BLaER1 treated with 17β-estradiol and CSF1 and Interleukin-3, amounts not matched to agents 10 nM and 100 nM (cell line): Measurements from ENCODE around the gene FAM13A.
A peak's percentile ranks its signal among the peaks of the same experiment; 100 is the strongest.

Source experiments
- H3K27ac ChIP-seq, 11 experiments: shearing (Covaris generic); formaldehyde crosslinking; 2 replicates each; pipeline ENCODE4 v1.8.1; 2022
- H3K27me3 ChIP-seq, 11 experiments: shearing (Covaris generic); formaldehyde crosslinking; 2 replicates each; pipeline ENCODE4 v1.8.1; 2022
- H3K36me3 ChIP-seq, 11 experiments: shearing (Covaris generic); formaldehyde crosslinking; 2 replicates each; pipeline ENCODE4 v1.8.1; 2022
- H3K4me1 ChIP-seq, 10 experiments: shearing (Covaris generic); formaldehyde crosslinking; 2 replicates each; pipeline ENCODE4 v1.8.1; 2022
- H3K4me2 ChIP-seq, 11 experiments: shearing (Covaris generic); formaldehyde crosslinking; 2 replicates each; pipeline ENCODE4 v1.8.1; 2022
- H3K4me3 ChIP-seq, 10 experiments: shearing (Covaris generic); formaldehyde crosslinking; 2 replicates each; pipeline ENCODE4 v1.8.1; 2022
- H3K9ac ChIP-seq, 11 experiments: shearing (Covaris generic); formaldehyde crosslinking; 2 replicates each; pipeline ENCODE4 v1.8.1; 2022
- H3K9me3 ChIP-seq, 11 experiments: shearing (Covaris generic); formaldehyde crosslinking; replicated peaks in 1 of 11; 2 replicates each; pipeline ENCODE4 v1.8.1; 2022
- H4K20me1 ChIP-seq, 11 experiments: shearing (Covaris generic); formaldehyde crosslinking; 2 replicates each; pipeline ENCODE4 v1.8.1; 2022
- Cebpa-rat ChIP-seq, 11 experiments: shearing (Covaris generic); IDR thresholded peaks; 2 replicates each; pipeline ENCODE4 v1.8.1; 2022

The FAM13A gene

GRCh38 chr4:88843067-88843685 is 213.8 kb downstream of the FAM13A start:
- Histone ChIP-seq H3K4me1 (peaks cover 0 to 21% (median 0%) of the 10 kb centered on the region in 10 experiments; a peak in 6 of 20 replicates), H3K4me3 (no peak overlapping the region), H3K4me2 (no peak overlapping the region), H3K27me3 (no peaks in the 10 kb centered on the region), H3K36me3 (no peaks in the 10 kb centered on the region), H3K9me3 (0 out of 22 replicates have a peak, but pooled peaks cover 0 to 3% (median 0%) of the 10 kb centered on the region in 11 experiments), H4K20me1 (no peaks in the 10 kb centered on the region), H3K27ac (no peak overlapping the region), H3K9ac (no peak overlapping the region)
- no peak for TF ChIP-seq Cebpa-rat (IDR thresholded peaks at IDR 0.05)

- Histone ChIP-seq H3K27ac (no peak overlapping the region), H3K4me1 (peaks cover 0 to 21% (median 0%) of the 10 kb centered on the region in 10 experiments; a peak in 6 of 20 replicates), H3K27me3 (no peaks in the 10 kb centered on the region), H3K4me3 (no peak overlapping the region), H4K20me1 (no peaks in the 10 kb centered on the region), H3K9me3 (no peaks in the 10 kb centered on the region), H3K36me3 (no peaks in the 10 kb centered on the region), H3K4me2 (0 out of 22 replicates have a peak overlapping the region, but pooled peaks of 1 of the 11 experiments have one; percentile 11), H3K9ac (no peak overlapping the region)
- TF ChIP-seq Cebpa-rat (IDR thresholded peaks at IDR 0.05) = no peak
These were observed 215.3 kb downstream of the FAM13A start for GRCh38 chr4:88841635-88842034.

GRCh38 chr4:88836216-88836615 is 220.8 kb downstream of the FAM13A start:
- no peak overlapping the region for H3K9ac ChIP-seq
- no peaks in the 10 kb centered on the region for H3K27me3 ChIP-seq
- H4K20me1 ChIP-seq = no peaks in the 10 kb centered on the region
- H3K9me3 ChIP-seq = no peaks in the 10 kb centered on the region
- no peaks in the 10 kb centered on the region for H3K4me1 ChIP-seq
- no peaks in the 10 kb centered on the region for H3K36me3 ChIP-seq
- H3K27ac ChIP-seq = no peak overlapping the region
- H3K4me3 ChIP-seq = no peak overlapping the region
- no peak overlapping the region for H3K4me2 ChIP-seq
- no peak for TF ChIP-seq Cebpa-rat (IDR thresholded peaks at IDR 0.05)

- Histone ChIP-seq H3K27ac (no peak overlapping the region), H3K4me1 (peaks cover 0 to 29% (median 2%) of the 10 kb centered on the region in 10 experiments; a peak in 8 of 20 replicates), H3K4me3 (no peak overlapping the region), H3K9me3 (no peaks in the 10 kb centered on the region), H3K27me3 (no peaks in the 10 kb centered on the region), H3K36me3 (no peaks in the 10 kb centered on the region), H4K20me1 (no peaks in the 10 kb centered on the region), H3K9ac (no peak overlapping the region), H3K4me2 (no peak overlapping the region)
- no peak for TF ChIP-seq Cebpa-rat (IDR thresholded peaks at IDR 0.05)
These were observed 226.0 kb downstream of the FAM13A start for GRCh38 chr4:88831031-88831430.

- Histone ChIP-seq H3K4me3 (no peak overlapping the region), H3K4me1 (peaks cover 0 to 33% (median 2%) of the 10 kb centered on the region in 10 experiments; a peak in 8 of 20 replicates), H4K20me1 (no peaks in the 10 kb centered on the region), H3K27ac (no peak overlapping the region), H3K36me3 (no peaks in the 10 kb centered on the region), H3K9ac (no peak overlapping the region), H3K9me3 (no peaks in the 10 kb centered on the region), H3K4me2 (no peak overlapping the region), H3K27me3 (no peaks in the 10 kb centered on the region)
- TF ChIP-seq Cebpa-rat (IDR thresholded peaks at IDR 0.05) = no peak
These were observed 226.4 kb downstream of the FAM13A start for GRCh38 chr4:88830598-88830997.

GRCh38 chr4:88828842-88829571 is 228.0 kb downstream of the FAM13A start:
- no peak overlapping the region for H3K4me3 ChIP-seq
- no peaks in the 10 kb centered on the region for H3K27me3 ChIP-seq
- H3K9ac ChIP-seq = no peak overlapping the region
- H3K9me3 ChIP-seq = no peaks in the 10 kb centered on the region
- TF ChIP-seq Cebpa-rat (IDR thresholded peaks at IDR 0.05) = no peak
- H3K27ac ChIP-seq = no peak overlapping the region
- peak overlapping the region in 2 of 11 experiments; percentile 33 to 57; a peak in 2 of 22 replicates for H3K4me2 ChIP-seq
- H4K20me1 ChIP-seq = no peaks in the 10 kb centered on the region
- no peaks in the 10 kb centered on the region for H3K36me3 ChIP-seq
- H3K4me1 ChIP-seq = peaks cover 0 to 36% (median 3%) of the 10 kb centered on the region in 10 experiments; a peak in 13 of 20 replicates

- no peaks in the 10 kb centered on the region for H3K36me3 ChIP-seq
These were observed 229.5 kb downstream of the FAM13A start for GRCh38 chr4:88827442-88827841.

GRCh38 chr4:88826771-88827170 is 230.2 kb downstream of the FAM13A start:
- H3K9ac ChIP-seq = 0 out of 22 replicates have a peak overlapping the region, but pooled peaks of 1 of the 11 experiments have one; percentile 11
- H3K27me3 ChIP-seq = no peaks in the 10 kb centered on the region
- no peaks in the 10 kb centered on the region for H3K9me3 ChIP-seq
- H3K4me2 ChIP-seq = peak overlapping the region in 4 of 11 experiments; percentile 24 to 70 (median 59); a peak in 7 of 22 replicates
- peak overlapping the region in 2 of 11 experiments; percentile 4 to 14; a peak in 1 of 22 replicates for H3K27ac ChIP-seq
- no peak overlapping the region for H3K4me3 ChIP-seq
- TF ChIP-seq Cebpa-rat (IDR thresholded peaks at IDR 0.05) = no peak
- H3K4me1 ChIP-seq = peaks cover 10 to 38% (median 16%) of the 10 kb centered on the region in 10 experiments; a peak in 19 of 20 replicates
- no peaks in the 10 kb centered on the region for H3K36me3 ChIP-seq
- no peaks in the 10 kb centered on the region for H4K20me1 ChIP-seq

More at GRCh38 chr4:88827442-88827841, 229.5 kb downstream of the FAM13A start:
- Histone ChIP-seq H3K4me1 (peaks cover 10 to 38% (median 16%) of the 10 kb centered on the region in 10 experiments; a peak in 19 of 20 replicates), H3K9ac (no peak overlapping the region), H3K4me3 (no peak overlapping the region), H3K27me3 (no peaks in the 10 kb centered on the region), H3K9me3 (no peaks in the 10 kb centered on the region), H3K27ac (no peak overlapping the region), H4K20me1 (no peaks in the 10 kb centered on the region), H3K4me2 (peak overlapping the region in 3 of 11 experiments; percentile 51 to 70 (median 67); a peak in 5 of 22 replicates)
- TF ChIP-seq Cebpa-rat (IDR thresholded peaks at IDR 0.05) = no peak

- Histone ChIP-seq H3K36me3 (no peaks in the 10 kb centered on the region), H4K20me1 (peaks cover 0 to 2% (median 0%) of the 10 kb centered on the region in 11 experiments; a peak in 1 of 22 replicates), H3K9me3 (no peaks in the 10 kb centered on the region), H3K4me2 (peak overlapping the region in 2 of 11 experiments; percentile 67 to 70; a peak in 4 of 22 replicates), H3K27me3 (no peaks in the 10 kb centered on the region), H3K4me1 (peaks cover 10 to 40% (median 16%) of the 10 kb centered on the region in 10 experiments; a peak in 19 of 20 replicates), H3K4me3 (no peak overlapping the region), H3K9ac (no peak overlapping the region), H3K27ac (no peak overlapping the region)
- no peak for TF ChIP-seq Cebpa-rat (IDR thresholded peaks at IDR 0.05)
These were observed 231.1 kb downstream of the FAM13A start for GRCh38 chr4:88825931-88826330.
